HepG2 (cell line): ENCODE measurements around the gene PLXND1. TPM values are rescaled to one million over a fixed set of nuclear protein-coding genes. Genes with fewer than 3 reads are reported as not detected.

ENCODE experiments used
- ADNP ChIP-seq: sonication (generic); formaldehyde crosslinking; IDR thresholded peaks from 2 replicates; pipeline ENCODE4 v1.4.0; 2020; ENCODE audit warnings: missing genetic modification reagents
- CBX5 ChIP-seq: sonication (generic); formaldehyde crosslinking; IDR thresholded peaks from 2 replicates; pipeline ENCODE4 v1.4.0; 2020; ENCODE audit warnings: missing genetic modification reagents, borderline replicate concordance
- FIP1L1 ChIP-seq: fragments of 200-400 bp; formaldehyde crosslinking; IDR thresholded peaks from 2 replicates; pipeline ENCODE4 v1.6.1; 2018; ENCODE audit warnings: low read depth, mild to moderate bottlenecking, low read length, moderate library complexity, borderline replicate concordance; ENCODE audit not compliant: insufficient read depth
- GABPA ChIP-seq, 2 experiments: IDR thresholded peaks; 2 replicates each; pipeline ENCODE4 v1.6.1; 2011 to 2016; ENCODE audit warnings: low read depth in 2 of 2, low read length in 1 of 2, missing biosample characterization in 1 of 2, missing genetic modification characterization in 1 of 2
- MNT ChIP-seq: fragments of 450-650 bp; IDR thresholded peaks from 2 replicates; pipeline ENCODE4 v1.6.1; 2016
- NCOA5 ChIP-seq: sonication (generic); formaldehyde crosslinking; IDR thresholded peaks from 2 replicates; pipeline ENCODE4 v1.4.0; 2020; ENCODE audit warnings: missing genetic modification reagents
- PATZ1 ChIP-seq: sonication (generic); formaldehyde crosslinking; IDR thresholded peaks from 2 replicates; pipeline ENCODE4 v1.4.0; 2020; ENCODE audit warnings: missing genetic modification reagents
- PBX3 ChIP-seq: sonication (generic); formaldehyde crosslinking; IDR thresholded peaks from 2 replicates; pipeline ENCODE4 v1.8.1; 2023; ENCODE audit warnings: missing genetic modification reagents, inconsistent platforms, borderline replicate concordance
- POLR2G ChIP-seq: fragments of 200-400 bp; formaldehyde crosslinking; IDR thresholded peaks from 2 replicates; pipeline ENCODE4 v1.6.1; 2018; ENCODE audit warnings: mild to moderate bottlenecking, low read depth, low read length, moderate library complexity
- ZNF12 ChIP-seq: sonication (generic); formaldehyde crosslinking; IDR thresholded peaks from 2 replicates; pipeline ENCODE4 v1.5.0; 2020; ENCODE audit warnings: missing genetic modification reagents
- ZNF225 ChIP-seq: sonication (generic); formaldehyde crosslinking; IDR thresholded peaks from 2 replicates; pipeline ENCODE4 v1.4.0; 2020; ENCODE audit warnings: mild to moderate bottlenecking, missing genetic modification reagents
- ZNF543 ChIP-seq: sonication (generic); formaldehyde crosslinking; IDR thresholded peaks from 2 replicates; pipeline ENCODE4 v1.4.0; 2020; ENCODE audit warnings: mild to moderate bottlenecking, missing genetic modification reagents
- ZNF580 ChIP-seq: IDR thresholded peaks from 2 replicates; pipeline ENCODE4 v1.6.1; 2016; ENCODE audit warnings: low read depth, borderline replicate concordance
- ZNF704 ChIP-seq: sonication (generic); formaldehyde crosslinking; IDR thresholded peaks from 2 replicates; pipeline ENCODE4 v1.8.1; 2023; ENCODE audit warnings: mild to moderate bottlenecking, inconsistent platforms, moderate library complexity, missing genetic modification reagents, borderline replicate concordance
- ZNF720 ChIP-seq: sonication (generic); formaldehyde crosslinking; IDR thresholded peaks from 2 replicates; pipeline ENCODE4 v1.4.0; 2020; ENCODE audit warnings: missing genetic modification reagents
- ZNF788 ChIP-seq: sonication (generic); formaldehyde crosslinking; IDR thresholded peaks from 2 replicates; pipeline ENCODE4 v1.5.0; 2020; ENCODE audit warnings: mild to moderate bottlenecking, missing genetic modification reagents, borderline replicate concordance
- polyA plus RNA-seq, 8 experiments: library from polyadenylated mRNA; depleted of rRNA in 3 of 8; stranded (reverse) in 7 of 8; unstranded in 1 of 8; fragments of >200 nt; fragmentation: Illumina TruSeq in 4 of 8; extraction: Trizol in 4 of 8; gene quantifications; 2 replicates each; pipeline versions ENCODE4 v1.2.1 to v1.2.3, GENCODE V29; 2011 to 2016; ENCODE audit warnings: low read depth in 4 of 8, missing spikeins in 1 of 8, mixed read lengths in 1 of 8; ENCODE audit not compliant: insufficient read depth in 1 of 8
- total RNA-seq, 5 experiments: library from RNA; depleted of rRNA; stranded (reverse); fragments of >200 nt; fragmentation: Illumina TruSeq; extraction: Trizol; gene quantifications; 2 replicates each; pipeline ENCODE4 v1.2.3, GENCODE V29; 2016; ENCODE audit warnings: low read depth in 1 of 5

The PLXND1 gene
- total and polyA plus RNA-seq, 2 of the 13 experiments (the other 11 are each of a cell fraction or from before 2014, with no cell fraction given), result 15.9 to 42.0 TPM

GRCh38 chr3:129596194-129597086 lies 10.0 kb downstream of the PLXND1 start (continued):
- peak; percentile 75; the same call in 1 of the 2 replicates for TF ChIP-seq ZNF543
- TF ChIP-seq FIP1L1, result no peak
- TF ChIP-seq PATZ1 (CRISPR knock-in tag), result peak; percentile 86
- no peak; the same call in 1 of the 2 replicates for TF ChIP-seq ZNF704 (CRISPR knock-in tag)
- TF ChIP-seq ADNP (CRISPR knock-in tag), result no peak
- TF ChIP-seq NCOA5 (CRISPR knock-in tag), result no peak
- TF ChIP-seq GABPA (IDR thresholded peaks at IDR 0.05; ENCODE audit: low read depth, low read length), result no peak
- TF ChIP-seq GABPA (CRISPR knock-in tag; IDR thresholded peaks at IDR 0.05; ENCODE audit: low read depth), result no peak
- TF ChIP-seq CBX5 (CRISPR knock-in tag), result peak; percentile 91
- peak; percentile 47; the same call in 1 of the 2 replicates for TF ChIP-seq ZNF12 (CRISPR knock-in tag)
- TF ChIP-seq ZNF225 (CRISPR knock-in tag), result no peak
- peak; percentile 73 for TF ChIP-seq POLR2G
- no peak for TF ChIP-seq ZNF580 (CRISPR knock-in tag)
- no peak for TF ChIP-seq ZNF720 (CRISPR knock-in tag)
- TF ChIP-seq ZNF788 (CRISPR knock-in tag), result peak; percentile 81; the same call in 1 of the 2 replicates
- TF ChIP-seq MNT, result peak; percentile 27; the same call in 1 of the 2 replicates
- no peak for TF ChIP-seq PBX3
